CD4-positive, CD25-positive, alpha-beta regulatory T cell (primary cell): ENCODE data around the gene SRC. TPM values are rescaled to one million over a fixed set of nuclear protein-coding genes. Genes with fewer than 3 reads are reported as not detected.

Experiments
- ATAC-seq, 2 donors: fragments of 150-1000 bp; cut with Tn5 transposase; one replicate each; pipeline ENCODE4 v1.10.0; 2021; ENCODE audit warnings: low read depth in 2 of 2, moderate number of reproducible peaks in 2 of 2, moderate library complexity in 1 of 2
- DNase-seq, 3 donors: peaks; one replicate each; pipeline versions ENCODE4 v3.0.0 to v3.0.0-alpha.2; 2012 to 2022; ENCODE audit warnings: mixed read lengths in 1 of 3
- H3K27ac ChIP-seq: one replicate; pipeline ENCODE4 v1.7.0; 2013; ENCODE audit warnings: mild to moderate bottlenecking, low read length; ENCODE audit not compliant: insufficient read depth, poor library complexity, severe bottlenecking
- H3K27me3 ChIP-seq: one replicate; pipeline ENCODE4 v1.7.0; 2013; ENCODE audit warnings: low read length; ENCODE audit not compliant: control insufficient read depth, insufficient read depth
- H3K36me3 ChIP-seq: one replicate; pipeline ENCODE4 v1.7.0; 2013; ENCODE audit warnings: mild to moderate bottlenecking, low read length, moderate library complexity; ENCODE audit not compliant: control insufficient read depth, insufficient read depth
- H3K4me1 ChIP-seq: 2 replicates; pipeline ENCODE4 v1.7.0; 2013; ENCODE audit warnings: mild to moderate bottlenecking, low read length; ENCODE audit not compliant: insufficient read depth, control insufficient read depth, poor library complexity, severe bottlenecking
- H3K4me3 ChIP-seq: one replicate; pipeline ENCODE4 v1.7.0; 2013; ENCODE audit warnings: low read depth, mild to moderate bottlenecking, low read length, moderate library complexity
- H3K9me3 ChIP-seq, 2 experiments: 1 replicate in 1 of 2; 2 replicates in 1 of 2; pipeline ENCODE4 v1.7.0; 2013; ENCODE audit warnings: low read length in 2 of 2, mild to moderate bottlenecking in 1 of 2, moderate library complexity in 1 of 2; ENCODE audit not compliant: control insufficient read depth in 2 of 2
- H3K27ac Mint-ChIP-seq, 3 donors: one replicate each; pipeline ENCODE4 v1.8.0; 2020 to 2022; ENCODE audit warnings: mild to moderate bottlenecking in 3 of 3, mixed read lengths in 3 of 3, moderate library complexity in 2 of 3
- H3K27me3 Mint-ChIP-seq: one replicate; pipeline ENCODE4 v1.8.0; 2022; ENCODE audit warnings: mild to moderate bottlenecking, mixed read lengths
- H3K36me3 Mint-ChIP-seq: one replicate; pipeline ENCODE4 v1.8.0; 2020; ENCODE audit warnings: mixed read lengths
- H3K4me1 Mint-ChIP-seq, 4 donors: one replicate each; pipeline ENCODE4 v1.8.0; 2020 to 2022; ENCODE audit warnings: mixed read lengths in 4 of 4, mild to moderate bottlenecking in 1 of 4
- H3K4me3 Mint-ChIP-seq, 4 donors: one replicate each; pipeline ENCODE4 v1.8.0; 2020 to 2022; ENCODE audit warnings: mild to moderate bottlenecking in 4 of 4, mixed read lengths in 4 of 4, moderate library complexity in 3 of 4
- H3K9me3 Mint-ChIP-seq, 7 donors: one replicate each; pipeline ENCODE4 v1.8.0; 2020 to 2022; ENCODE audit warnings: mixed read lengths in 7 of 7, mild to moderate bottlenecking in 3 of 7, moderate library complexity in 2 of 7
- polyA plus RNA-seq, 4 donors: library from polyadenylated mRNA; unstranded; fragments of 300-500 nt; fragmentation: Illumina TruSeq; gene quantifications; one replicate each; pipeline ENCODE4 v1.2.3, GENCODE V29; 2021
- total RNA-seq: library from RNA; stranded (reverse); gene quantifications from one replicate; pipeline ENCODE4 v1.2.3, GENCODE V29; 2022

The SRC gene
- total and polyA plus RNA-seq, 5 donors from 2014 or later: 0.29 to 5.5 (median 0.56) TPM; not detected in 1

DNA sequence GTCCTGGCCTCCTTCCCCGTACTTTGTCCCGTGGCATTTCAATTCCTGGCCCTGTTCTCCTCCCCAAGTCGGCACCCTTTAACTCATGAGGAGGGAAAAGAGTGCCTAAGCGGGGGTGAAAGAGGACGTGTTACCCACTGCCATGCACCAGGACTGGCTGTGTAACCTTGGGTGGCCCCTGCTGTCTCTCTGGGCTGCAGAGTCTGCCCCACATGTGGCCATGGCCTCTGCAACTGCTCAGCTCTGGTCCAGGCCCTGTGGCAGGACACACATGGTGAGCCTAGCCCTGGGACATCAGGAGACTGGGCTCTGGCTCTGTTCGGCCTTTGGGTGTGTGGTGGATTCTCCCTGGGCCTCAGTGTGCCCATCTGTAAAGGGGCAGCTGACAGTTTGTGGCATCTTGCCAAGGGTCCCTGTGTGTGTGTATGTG is 58.5 kb downstream of the SRC start:
- Mint-ChIP-seq H3K27ac (peak overlapping the region in 1 of 3 donors; percentile 47), H3K9me3 (no peaks in the 10 kb centered on the region), H3K36me3 (no peaks in the 10 kb centered on the region), H3K4me3 (no peak overlapping the region), H3K4me1 (peaks cover 0 to 18% (median 0%) of the 10 kb centered on the region in 4 donors), H3K27me3 (peaks cover 22% of the 10 kb centered on the region)
- H3K4me1 ChIP-seq: peaks cover 8% of the 10 kb centered on the region
- H3K27ac ChIP-seq: no peak overlapping the region
- ATAC-seq (no peak), DNase-seq (no peak)
- no peak overlapping the region for H3K4me3 ChIP-seq
- H3K9me3 ChIP-seq: no peaks in the 10 kb centered on the region
- H3K36me3 ChIP-seq: no peaks in the 10 kb centered on the region
- no peaks in the 10 kb centered on the region for H3K27me3 ChIP-seq

DNA sequence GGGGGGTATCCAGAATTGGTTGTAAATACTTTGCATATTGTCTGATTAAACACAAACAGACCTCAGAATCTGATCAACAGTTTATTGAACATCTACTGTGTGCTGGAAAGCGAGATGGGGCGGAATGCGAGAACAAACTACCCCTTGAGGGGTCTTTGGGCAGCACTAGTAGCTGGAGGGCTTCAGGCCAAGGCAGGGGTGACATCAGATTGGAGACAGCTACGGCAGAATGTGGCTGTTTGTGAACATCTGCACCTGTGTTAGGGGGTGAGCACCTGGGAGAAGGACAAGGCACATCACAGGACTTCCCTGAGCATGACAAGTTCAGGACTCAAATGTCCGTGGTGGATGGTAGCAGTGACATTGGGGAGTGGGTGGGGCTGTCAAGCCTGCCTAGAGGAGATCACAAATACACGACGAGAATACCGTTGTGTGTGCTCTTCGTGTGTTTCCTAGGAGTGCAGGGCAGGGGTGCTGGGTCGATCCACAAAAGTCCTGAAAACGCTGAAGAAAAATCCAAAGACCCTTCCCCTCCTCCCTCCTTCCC is 59.5 kb downstream of the SRC start:
- Mint-ChIP-seq H3K4me3 (peak overlapping the region in 2 of 4 donors; percentile 41 to 52), H3K27ac (peak overlapping the region in 1 of 3 donors; percentile 47), H3K4me1 (peaks cover 0 to 18% (median 0%) of the 10 kb centered on the region in 4 donors), H3K27me3 (peaks cover 22% of the 10 kb centered on the region), H3K36me3 (no peaks in the 10 kb centered on the region), H3K9me3 (no peaks in the 10 kb centered on the region)
- no peak for DNase-seq
- ATAC-seq: no peak
- peaks cover 8% of the 10 kb centered on the region for H3K4me1 ChIP-seq
- H3K36me3 ChIP-seq: no peaks in the 10 kb centered on the region
- no peak overlapping the region for H3K27ac ChIP-seq
- H3K27me3 ChIP-seq: no peaks in the 10 kb centered on the region
- no peak overlapping the region for H3K4me3 ChIP-seq
- H3K9me3 ChIP-seq: no peaks in the 10 kb centered on the region

- Mint-ChIP-seq H3K9me3 (no peaks in the 10 kb centered on the region), H3K36me3 (no peaks in the 10 kb centered on the region), H3K4me1 (peaks cover 0 to 18% (median 0%) of the 10 kb centered on the region in 4 donors), H3K27me3 (peaks cover 22% of the 10 kb centered on the region), H3K27ac (no peak overlapping the region), H3K4me3 (peak overlapping the region in 3 of 4 donors; percentile 64 to 79 (median 77))
- H3K36me3 ChIP-seq: no peaks in the 10 kb centered on the region
- peak overlapping the region; percentile 26 for H3K4me3 ChIP-seq
- H3K27me3 ChIP-seq: no peaks in the 10 kb centered on the region
- DNase-seq: peak in 2 of 3 donors; percentile 2 to 35
- peak in 1 of 2 donors; percentile 28 for ATAC-seq
- H3K9me3 ChIP-seq: no peaks in the 10 kb centered on the region
- H3K27ac ChIP-seq: no peak overlapping the region
- peaks cover 8% of the 10 kb centered on the region for H3K4me1 ChIP-seq
Observed at GRCh38 chr20:37406010-37406998, 60.4 kb downstream of the SRC start.

DNA sequence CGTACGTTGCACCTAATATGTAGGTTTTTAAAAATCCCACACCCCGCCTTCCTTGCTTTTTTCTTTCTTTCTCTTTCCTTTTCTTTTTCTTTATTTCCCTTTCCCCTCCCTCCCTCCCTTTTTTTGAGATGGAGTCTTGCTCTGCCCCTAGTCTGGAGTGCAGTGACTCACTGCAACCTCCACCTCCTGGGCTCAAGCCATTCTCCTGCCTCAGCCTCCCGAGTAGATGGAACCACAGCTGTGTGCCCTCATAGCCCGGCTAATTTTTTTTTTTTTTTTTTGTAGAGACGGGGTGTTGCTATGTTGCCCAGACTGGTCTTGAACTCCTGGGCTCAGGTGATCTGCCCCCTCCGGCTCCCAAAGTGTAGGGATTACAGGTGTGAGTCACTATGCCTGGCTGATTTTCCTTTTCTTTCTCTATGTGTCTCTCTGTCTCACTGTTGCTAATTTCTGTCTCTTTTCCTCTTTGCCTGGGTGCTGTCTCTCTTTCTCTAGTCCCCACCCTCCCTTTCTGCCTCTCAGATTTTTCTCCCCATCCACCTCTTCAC is 61.2 kb downstream of the SRC start:
- H3K27ac ChIP-seq: no peak overlapping the region
- Mint-ChIP-seq H3K27me3 (peaks cover 22% of the 10 kb centered on the region), H3K9me3 (no peaks in the 10 kb centered on the region), H3K27ac (no peak overlapping the region), H3K4me3 (peak overlapping the region in 3 of 4 donors; percentile 51 to 64 (median 54)), H3K4me1 (peaks cover 0 to 18% (median 0%) of the 10 kb centered on the region in 4 donors), H3K36me3 (no peaks in the 10 kb centered on the region)
- peaks cover 8% of the 10 kb centered on the region for H3K4me1 ChIP-seq
- H3K27me3 ChIP-seq: no peaks in the 10 kb centered on the region
- H3K4me3 ChIP-seq: peak overlapping the region; percentile 26
- no peaks in the 10 kb centered on the region for H3K9me3 ChIP-seq
- no peaks in the 10 kb centered on the region for H3K36me3 ChIP-seq
- DNase-seq (no peak), ATAC-seq (no peak)

GRCh38 chr20:37407573-37408002 is 61.6 kb downstream of the SRC start:
- Histone ChIP-seq H3K27ac (no peak overlapping the region), H3K36me3 (no peaks in the 10 kb centered on the region), H3K4me1 (peaks cover 8% of the 10 kb centered on the region), H3K4me3 (no peak overlapping the region), H3K9me3 (no peaks in the 10 kb centered on the region), H3K27me3 (no peaks in the 10 kb centered on the region)
- no peak overlapping the region for H3K27ac Mint-ChIP-seq
- H3K27me3 Mint-ChIP-seq: peaks cover 22% of the 10 kb centered on the region
- H3K9me3 Mint-ChIP-seq: no peaks in the 10 kb centered on the region
- H3K4me3 Mint-ChIP-seq: peak overlapping the region in 2 of 4 donors; percentile 54 to 56
- ATAC-seq: no peak
- DNase-seq: no peak
- H3K36me3 Mint-ChIP-seq: no peaks in the 10 kb centered on the region
- H3K4me1 Mint-ChIP-seq: peaks cover 0 to 18% (median 0%) of the 10 kb centered on the region in 4 donors

GRCh38 chr20:37408302-37409193 is 62.6 kb downstream of the SRC start:
- Histone ChIP-seq H3K4me3 (no peak overlapping the region), H3K27me3 (no peaks in the 10 kb centered on the region), H3K27ac (no peak overlapping the region), H3K4me1 (peaks cover 8% of the 10 kb centered on the region), H3K9me3 (no peaks in the 10 kb centered on the region), H3K36me3 (no peaks in the 10 kb centered on the region)
- Mint-ChIP-seq H3K4me1 (peaks cover 0 to 18% (median 0%) of the 10 kb centered on the region in 4 donors), H3K27ac (no peak overlapping the region), H3K4me3 (peak overlapping the region in 2 of 4 donors; percentile 17 to 54), H3K27me3 (peaks cover 22% of the 10 kb centered on the region), H3K36me3 (no peaks in the 10 kb centered on the region), H3K9me3 (no peaks in the 10 kb centered on the region)
- DNase-seq (no peak), ATAC-seq (no peak)
